K562 (cell line): Measurements from ENCODE around the gene B3GAT1. TPM values are rescaled to one million over a fixed set of nuclear protein-coding genes. Genes with fewer than 3 reads are reported as not detected.

Source experiments
- CHD4 ChIP-seq: fragments of 200-600 bp; sonication (generic); IDR thresholded peaks from 3 replicates; pipeline ENCODE4 v1.6.1; 2012; ENCODE audit warnings: low read depth, mild to moderate bottlenecking, mixed read lengths, low read length, inconsistent platforms; ENCODE audit not compliant: insufficient read depth, insufficient replicate concordance, poor library complexity, severe bottlenecking
- CREB3L1 ChIP-seq: fragments of 450-650 bp; IDR thresholded peaks from 2 replicates; pipeline ENCODE4 v1.6.1; 2014; ENCODE audit warnings: low read depth, mild to moderate bottlenecking, moderate library complexity, borderline replicate concordance
- DPF2 ChIP-seq: fragments of 450-650 bp; IDR thresholded peaks from 2 replicates; pipeline ENCODE4 v1.6.1; 2016
- ETV5 ChIP-seq: sonication (generic); formaldehyde crosslinking; IDR thresholded peaks from 2 replicates; pipeline ENCODE4 v1.4.0; 2020; ENCODE audit warnings: low read depth, mild to moderate bottlenecking, missing genetic modification reagents
- HMGN3 ChIP-seq: IDR thresholded peaks from 2 replicates; pipeline ENCODE4 v1.6.1; 2011; ENCODE audit warnings: borderline replicate concordance, low read depth, mild to moderate bottlenecking, mixed read lengths, low read length; ENCODE audit not compliant: insufficient read length; ENCODE audit errors: extremely low read depth
- HNRNPLL ChIP-seq: fragments of 200-400 bp; formaldehyde crosslinking; IDR thresholded peaks from 2 replicates; pipeline ENCODE4 v1.6.1; 2017; ENCODE audit warnings: low read length, low read depth, mild to moderate bottlenecking; ENCODE audit not compliant: poor library complexity, severe bottlenecking
- KLF13 ChIP-seq: fragments of 450-650 bp; IDR thresholded peaks from 2 replicates; pipeline ENCODE4 v1.6.1; 2016; ENCODE audit warnings: missing genetic modification characterization, low read depth, mild to moderate bottlenecking, missing compliant biosample characterization, moderate library complexity, borderline replicate concordance
- MBD2 ChIP-seq: sonication (generic); IDR thresholded peaks from 2 replicates; pipeline ENCODE4 v1.6.1; 2016; ENCODE audit warnings: low read depth, borderline replicate concordance
- MEF2A ChIP-seq: IDR thresholded peaks from 2 replicates; pipeline ENCODE4 v1.6.1; 2011; ENCODE audit warnings: low read depth, mild to moderate bottlenecking, low read length, moderate library complexity; ENCODE audit not compliant: control insufficient read depth
- MNT ChIP-seq, 2 experiments: fragments of 450-650 bp; conservative IDR thresholded peaks; 2 replicates each; pipeline ENCODE4 v1.6.1; 2017; ENCODE audit warnings: mild to moderate bottlenecking in 2 of 2, moderate library complexity in 2 of 2
- MYNN ChIP-seq, 2 experiments: sonication (generic); formaldehyde crosslinking in 1 of 2; IDR thresholded peaks; 2 replicates each; pipeline versions ENCODE4 v1.5.0 to v1.6.1; 2016 to 2020; ENCODE audit warnings: antibody characterized with exemption in 1 of 2, missing genetic modification reagents in 1 of 2
- NFE2 ChIP-seq: IDR thresholded peaks from 2 replicates; pipeline ENCODE4 v1.6.1; 2014; ENCODE audit warnings: antibody characterized with exemption, low read depth
- NFYB ChIP-seq: IDR thresholded peaks from 2 replicates; pipeline ENCODE4 v1.6.1; 2011; ENCODE audit warnings: mild to moderate bottlenecking, moderate library complexity; ENCODE audit not compliant: insufficient read length; ENCODE audit errors: extremely low read depth
- NR3C1 ChIP-seq: sonication (generic); formaldehyde crosslinking; IDR thresholded peaks from 2 replicates; pipeline ENCODE4 v1.8.1; 2022; ENCODE audit warnings: missing genetic modification reagents
- SMAD4 ChIP-seq: fragments of 250-450 bp; sonication (Bioruptor Pico); conservative IDR thresholded peaks from 2 replicates; pipeline ENCODE4 v1.8.0; 2021; ENCODE audit warnings: inconsistent platforms, mild to moderate bottlenecking, moderate library complexity
- SMARCE1 ChIP-seq: fragments of 450-650 bp; IDR thresholded peaks from 2 replicates; pipeline ENCODE4 v1.7.1; 2016; ENCODE audit warnings: mild to moderate bottlenecking
- TBL1XR1 ChIP-seq, 2 experiments: IDR thresholded peaks; 2 replicates each; pipeline ENCODE4 v1.6.1; 2012; ENCODE audit warnings: improper control_type of control experiment in 2 of 2, low read length in 2 of 2, mild to moderate bottlenecking in 1 of 2
- TCF3 ChIP-seq: sonication (generic); formaldehyde crosslinking; IDR thresholded peaks from 2 replicates; pipeline ENCODE4 v1.4.0; 2020; ENCODE audit warnings: mild to moderate bottlenecking, missing genetic modification reagents
- TEAD4 ChIP-seq, 2 experiments: sonication (generic) in 1 of 2; formaldehyde crosslinking in 1 of 2; IDR thresholded peaks; 2 replicates each; pipeline versions ENCODE4 v1.6.1 to v1.8.0; 2012 to 2022; ENCODE audit warnings: borderline replicate concordance in 1 of 2, inconsistent platforms in 1 of 2, low read length in 1 of 2, mild to moderate bottlenecking in 1 of 2, missing genetic modification reagents in 1 of 2
- ZBTB1 ChIP-seq: sonication (generic); formaldehyde crosslinking; IDR thresholded peaks from 2 replicates; pipeline ENCODE4 v1.8.1; 2023; ENCODE audit warnings: missing genetic modification reagents, low read depth, mild to moderate bottlenecking, borderline replicate concordance
- ZNF165 ChIP-seq: fragments of 250-450 bp; sonication (Bioruptor Pico); IDR thresholded peaks from 2 replicates; pipeline ENCODE4 v1.4.0; 2020; ENCODE audit warnings: borderline replicate concordance
- ZNF253 ChIP-seq: fragments of 250-450 bp; sonication (Bioruptor Pico); conservative IDR thresholded peaks from 2 replicates; pipeline ENCODE4 v1.6.1; 2021; ENCODE audit warnings: mild to moderate bottlenecking
- ZNF311 ChIP-seq: fragments of 250-450 bp; sonication (Bioruptor Pico); IDR thresholded peaks from 2 replicates; pipeline ENCODE4 v1.4.0; 2020; ENCODE audit warnings: mild to moderate bottlenecking, moderate library complexity
- ZSCAN32 ChIP-seq: fragments of 450-650 bp; formaldehyde crosslinking; IDR thresholded peaks from 2 replicates; pipeline ENCODE4 v1.4.0; 2020; ENCODE audit warnings: mild to moderate bottlenecking, moderate library complexity
- polyA plus RNA-seq, 8 experiments: library from polyadenylated mRNA; depleted of rRNA in 4 of 8; stranded (reverse) in 5 of 8; unstranded in 3 of 8; fragments of >200 nt; fragmentation: Nextera tagmentation in 2 of 8; fragmentation: Illumina TruSeq in 1 of 8; extraction: Ambion mirVana in 2 of 8; extraction: Trizol in 1 of 8; gene quantifications; 2 replicates each; pipeline versions ENCODE4 v1.2.1 to v1.2.3, GENCODE V29; 2011 to 2014; ENCODE audit warnings: inconsistent platforms in 1 of 8, missing spikeins in 1 of 8
- total RNA-seq, 7 experiments: library from RNA; depleted of rRNA in 6 of 7; stranded (reverse); fragments of >200 nt in 6 of 7; fragmentation: Illumina TruSeq in 2 of 7; extraction: Trizol in 2 of 7; gene quantifications; 2 replicates each; pipeline versions ENCODE4 v1.2.1 to v1.2.3, GENCODE V29; 2011 to 2021; ENCODE audit warnings: low replicate concordance in 1 of 7

Gene B3GAT1
- total and polyA plus RNA-seq, 9 of the 15 experiments (the other 6 are each of a cell fraction or from before 2014, with no cell fraction given): 0.01 to 0.53 (median 0.14) TPM; not detected in 1

DNA sequence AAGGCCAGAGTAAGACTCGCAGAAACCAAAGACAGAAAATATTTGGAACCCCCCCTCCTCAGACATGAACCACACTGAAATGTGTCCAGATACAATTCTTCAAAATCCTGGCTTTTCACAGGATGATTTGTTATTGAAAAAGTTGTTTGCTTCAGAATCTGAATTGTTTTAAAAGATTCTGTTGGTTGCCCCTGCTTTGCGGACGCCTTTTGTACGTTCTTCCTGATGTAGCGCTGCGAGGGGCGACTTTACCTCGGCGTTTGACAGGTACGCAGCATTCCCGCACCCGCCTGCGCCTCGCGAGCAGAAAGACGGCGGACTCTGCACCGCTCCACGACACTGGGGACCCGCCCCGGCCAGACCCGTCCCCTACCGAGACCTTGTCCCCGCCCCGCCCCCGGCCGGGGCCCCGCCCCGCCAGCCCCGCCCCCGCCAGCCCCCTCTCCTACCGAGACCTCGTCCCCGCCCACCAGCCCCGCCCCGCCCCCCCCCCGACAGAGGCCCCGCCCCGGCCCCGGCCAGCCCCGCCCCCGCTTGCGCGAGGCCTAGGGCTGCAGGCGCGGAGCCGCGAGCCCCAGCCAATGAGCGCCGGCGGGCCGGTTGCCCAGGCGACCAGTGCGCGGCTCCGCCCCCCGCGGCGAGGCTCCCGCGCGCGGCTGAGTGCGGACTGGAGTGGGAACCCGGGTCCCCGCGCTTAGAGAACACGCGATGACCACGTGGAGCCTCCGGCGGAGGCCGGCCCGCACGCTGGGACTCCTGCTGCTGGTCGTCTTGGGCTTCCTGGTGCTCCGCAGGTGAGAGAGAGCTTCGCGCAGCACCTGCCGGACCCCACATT, 80.5 kb downstream of the B3GAT1 start, which contains the start of gene GLB1L2 (continued):
- no peak for TF ChIP-seq SMAD4 (CRISPR knock-in tag)
- no peak for TF ChIP-seq NFE2
- TF ChIP-seq ZBTB1: peak; percentile 86
- peak; percentile 91 for TF ChIP-seq NR3C1
- TF ChIP-seq MBD2: no peak
- peak; percentile 72; the same call in 1 of the 2 replicates for TF ChIP-seq CREB3L1
- no peak for TF ChIP-seq MEF2A
- TF ChIP-seq KLF13: no peak; the same call in 1 of the 2 replicates
- no peak for TF ChIP-seq ZNF165 (CRISPR knock-in tag)
- TF ChIP-seq CHD4: no peak
- no peak for TF ChIP-seq ZSCAN32 (CRISPR knock-in tag)
- TF ChIP-seq ETV5: 0 out of 2 replicates have a peak, but pooled peaks have one; percentile 47
- TF ChIP-seq ZNF253 (CRISPR knock-in tag): no peak
- TF ChIP-seq MYNN (IDR thresholded peaks at IDR 0.05): no peak
- TF ChIP-seq MYNN (CRISPR knock-in tag; IDR thresholded peaks at IDR 0.05): no peak
- TF ChIP-seq MNT (conservative IDR thresholded peaks at IDR 0.05): peak; percentile 60 to 78; a peak in 3 of 4 replicates
- no peak for TF ChIP-seq DPF2
- no peak for TF ChIP-seq SMARCE1
- no peak for TF ChIP-seq ZNF311
- TF ChIP-seq HMGN3: peak; percentile 37
- no peak for TF ChIP-seq TEAD4 (IDR thresholded peaks at IDR 0.05; ENCODE audit: low read length)
- TF ChIP-seq TEAD4 (CRISPR knock-in tag; IDR thresholded peaks at IDR 0.05; ENCODE audit: borderline replicate concordance): peak; percentile 87; the same call in 1 of the 2 replicates
- TF ChIP-seq TBL1XR1 (IDR thresholded peaks at IDR 0.05; ENCODE audit: low read length in 2 of 2): no peak
- TF ChIP-seq TCF3 (CRISPR knock-in tag): no peak
- TF ChIP-seq NFYB: peak; percentile 72
- no peak for TF ChIP-seq HNRNPLL
